DOHH2 (cell line): Measurements from ENCODE around the gene DHRS3.

ENCODE experiments used
- H3F3A ChIP-seq: fragments of 200-600 bp; sonication (generic), shearing (Covaris generic); 2 replicates; pipeline ENCODE4 v1.6.0; 2016; ENCODE audit warnings: antibody characterized with exemption, mild to moderate bottlenecking; ENCODE audit not compliant: control insufficient read depth, insufficient read depth
- H3K27ac ChIP-seq: fragments of 200-600 bp; sonication (generic); 2 replicates; pipeline ENCODE4 v1.5.1; 2014; ENCODE audit warnings: low read depth, mild to moderate bottlenecking, low read length, moderate library complexity
- H3K27me3 ChIP-seq: fragments of 200-600 bp; sonication (generic); 2 replicates; pipeline ENCODE4 v1.6.1; 2014; ENCODE audit warnings: mild to moderate bottlenecking, low read length, mixed read lengths; ENCODE audit not compliant: control insufficient read depth
- H3K36me3 ChIP-seq: fragments of 200-600 bp; sonication (generic); 2 replicates; pipeline ENCODE4 v1.6.1; 2014; ENCODE audit warnings: mild to moderate bottlenecking, low read length, moderate library complexity, mixed read lengths; ENCODE audit not compliant: control insufficient read depth
- H3K4me1 ChIP-seq: fragments of 200-600 bp; sonication (generic); 2 replicates; pipeline ENCODE4 v1.6.1; 2014; ENCODE audit warnings: mild to moderate bottlenecking, low read length, mixed read lengths; ENCODE audit not compliant: control insufficient read depth
- H3K4me2 ChIP-seq: fragments of 200-600 bp; sonication (generic); 2 replicates; pipeline ENCODE4 v1.6.0; 2014; ENCODE audit warnings: mild to moderate bottlenecking, low read length, moderate library complexity
- H3K4me3 ChIP-seq: fragments of 200-600 bp; sonication (generic); 2 replicates; pipeline ENCODE4 v1.5.1; 2014; ENCODE audit warnings: mild to moderate bottlenecking, low read length, mixed read lengths
- H3K79me2 ChIP-seq: fragments of 200-600 bp; sonication (generic); 2 replicates; pipeline ENCODE4 v1.6.1; 2014; ENCODE audit warnings: mild to moderate bottlenecking, low read length, mixed read lengths; ENCODE audit not compliant: control insufficient read depth
- H3K9me2 ChIP-seq: fragments of 200-600 bp; sonication (generic); replicated peaks from 2 replicates; pipeline ENCODE4 v1.6.1; 2014; ENCODE audit warnings: mild to moderate bottlenecking, low read length, mixed read lengths; ENCODE audit not compliant: control insufficient read depth
- H3K9me3 ChIP-seq: fragments of 200-600 bp; sonication (generic); 2 replicates; pipeline ENCODE4 v1.6.1; 2014; ENCODE audit warnings: antibody characterized with exemption, low read length, mixed read lengths; ENCODE audit not compliant: control insufficient read depth, insufficient read depth
- H4K20me1 ChIP-seq: fragments of 200-600 bp; sonication (generic); 2 replicates; pipeline ENCODE4 v1.6.0; 2014; ENCODE audit warnings: low read depth, mild to moderate bottlenecking, antibody characterized with exemption, low read length, moderate library complexity; ENCODE audit not compliant: control insufficient read depth, insufficient read depth
- CTCF ChIP-seq: fragments of 200-600 bp; sonication (generic); IDR thresholded peaks from one replicate; pipeline ENCODE4 v1.5.1; 2014; ENCODE audit warnings: antibody characterized with exemption, mild to moderate bottlenecking, low read depth, low read length; ENCODE audit not compliant: poor library complexity, severe bottlenecking
- EZH2phosphoT487 ChIP-seq: fragments of 200-600 bp; sonication (generic); IDR thresholded peaks from 2 replicates; pipeline ENCODE4 v1.6.1; 2017; ENCODE audit warnings: borderline replicate concordance, mild to moderate bottlenecking, antibody characterized with exemption, low read length, moderate library complexity, mixed read lengths

Gene DHRS3

GRCh38 chr1:12549460-12550349 is 68.3 kb downstream of the DHRS3 start:
- H3K27me3 ChIP-seq, result no peaks in the 10 kb centered on the region
- no peaks in the 10 kb centered on the region for H3K4me1 ChIP-seq

GRCh38 chr1:12548973-12549459 is 69.0 kb downstream of the DHRS3 start:
- no peaks in the 10 kb centered on the region for H3K79me2 ChIP-seq
- H3K36me3 ChIP-seq, result no peaks in the 10 kb centered on the region
- TF ChIP-seq EZH2phosphoT487, result no peak
- TF ChIP-seq CTCF, result no peak
- no peaks in the 10 kb centered on the region for H3K4me1 ChIP-seq
- H3F3A ChIP-seq, result no peaks in the 10 kb centered on the region
- H3K9me2 ChIP-seq, result no peaks in the 10 kb centered on the region
- no peaks in the 10 kb centered on the region for H3K27me3 ChIP-seq
- H3K9me3 ChIP-seq, result no peaks in the 10 kb centered on the region
- H3K4me2 ChIP-seq, result no peak overlapping the region
- H3K27ac ChIP-seq, result no peak overlapping the region
- no peaks in the 10 kb centered on the region for H4K20me1 ChIP-seq
- no peak overlapping the region for H3K4me3 ChIP-seq

More at GRCh38 chr1:12549460-12550349, 68.3 kb downstream of the DHRS3 start:
- Histone ChIP-seq H3K36me3 (no peaks in the 10 kb centered on the region), H3K9me3 (no peaks in the 10 kb centered on the region), H3K4me3 (no peak overlapping the region), H3F3A (no peaks in the 10 kb centered on the region), H3K4me2 (no peak overlapping the region), H4K20me1 (no peaks in the 10 kb centered on the region), H3K9me2 (no peaks in the 10 kb centered on the region), H3K79me2 (no peaks in the 10 kb centered on the region), H3K27ac (no peak overlapping the region)
- TF ChIP-seq EZH2phosphoT487 (no peak), CTCF (no peak)

- TF ChIP-seq EZH2phosphoT487 (no peak), CTCF (no peak)
- H3K4me3 ChIP-seq, result no peak overlapping the region
- no peaks in the 10 kb centered on the region for H4K20me1 ChIP-seq
- H3K27me3 ChIP-seq, result no peaks in the 10 kb centered on the region
- no peaks in the 10 kb centered on the region for H3F3A ChIP-seq
- no peak overlapping the region for H3K4me2 ChIP-seq
- no peaks in the 10 kb centered on the region for H3K9me3 ChIP-seq
- no peak overlapping the region for H3K27ac ChIP-seq
- no peaks in the 10 kb centered on the region for H3K79me2 ChIP-seq
- no peaks in the 10 kb centered on the region for H3K4me1 ChIP-seq
- no peaks in the 10 kb centered on the region for H3K9me2 ChIP-seq
- H3K36me3 ChIP-seq, result no peaks in the 10 kb centered on the region
Measured at GRCh38 chr1:12548279-12548972, 69.6 kb downstream of the DHRS3 start.
